Progenitor cell of endocrine pancreas (in vitro differentiated cells): ENCODE results near the gene BLTP3B. TPM values are rescaled to one million over a fixed set of nuclear protein-coding genes. Genes with fewer than 3 reads are reported as not detected.
A peak's percentile ranks its signal among the peaks of the same experiment; 100 is the strongest.

Experiments
- DNase-seq: peaks from one replicate; pipeline ENCODE4 v3.0.0; 2021; ENCODE audit warnings: low spot score; ENCODE audit not compliant: unreplicated experiment
- H3K27ac Mint-ChIP-seq: 2 replicates; pipeline ENCODE4 v1.8.0; 2021; ENCODE audit warnings: mild to moderate bottlenecking, moderate library complexity, mixed read lengths
- H3K27me3 Mint-ChIP-seq: 2 replicates; pipeline ENCODE4 v1.8.0; 2021; ENCODE audit warnings: mixed read lengths
- H3K36me3 Mint-ChIP-seq: 2 replicates; pipeline ENCODE4 v1.8.0; 2022; ENCODE audit warnings: mixed read lengths; ENCODE audit not compliant: insufficient read depth
- H3K4me1 Mint-ChIP-seq: 2 replicates; pipeline ENCODE4 v1.8.0; 2021; ENCODE audit warnings: low read depth, mixed read lengths
- H3K4me3 Mint-ChIP-seq: 2 replicates; pipeline ENCODE4 v1.8.0; 2021; ENCODE audit warnings: low read depth, mild to moderate bottlenecking, moderate library complexity, mixed read lengths
- H3K9me3 Mint-ChIP-seq: 2 replicates; pipeline ENCODE4 v1.8.0; 2021; ENCODE audit warnings: low read depth, mixed read lengths
- total RNA-seq: library from RNA; stranded (reverse); gene quantifications from 2 replicates; pipeline ENCODE4 v1.2.1, GENCODE V29; 2021
- TF ChIP-seq, protein P1 (sequence below): fragments of 200-600 bp; sonication (generic); IDR thresholded peaks from one replicate; pipeline ENCODE4 v1.5.0; 2021; ENCODE audit warnings: antibody characterized with exemption, mild to moderate bottlenecking; ENCODE audit not compliant: unreplicated experiment

The BLTP3B gene
- total RNA-seq, 1 donor from 2014 or later: 23.6 TPM

DNA sequence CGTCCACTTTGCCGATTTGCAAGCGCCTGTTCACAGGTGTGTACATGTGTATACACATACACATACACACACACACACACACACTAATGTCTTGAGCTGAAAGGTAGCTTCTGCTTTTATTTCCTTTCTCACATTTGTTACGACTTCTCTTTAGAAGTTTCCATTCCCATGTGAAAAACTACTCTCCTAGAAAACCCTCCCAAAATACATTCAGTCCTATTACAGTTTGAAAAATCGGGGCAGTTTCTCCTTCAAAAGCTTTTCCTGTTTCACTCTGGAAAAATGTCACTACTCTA lies 3.9 kb downstream of the BLTP3B start:
- no peaks in the 10 kb centered on the region for H3K36me3 Mint-ChIP-seq
- no peak overlapping the region for H3K27ac Mint-ChIP-seq
- H3K4me3 Mint-ChIP-seq: no peak overlapping the region
- H3K9me3 Mint-ChIP-seq: peaks cover 3% of the 10 kb centered on the region
- TF ChIP-seq, protein P1, sequence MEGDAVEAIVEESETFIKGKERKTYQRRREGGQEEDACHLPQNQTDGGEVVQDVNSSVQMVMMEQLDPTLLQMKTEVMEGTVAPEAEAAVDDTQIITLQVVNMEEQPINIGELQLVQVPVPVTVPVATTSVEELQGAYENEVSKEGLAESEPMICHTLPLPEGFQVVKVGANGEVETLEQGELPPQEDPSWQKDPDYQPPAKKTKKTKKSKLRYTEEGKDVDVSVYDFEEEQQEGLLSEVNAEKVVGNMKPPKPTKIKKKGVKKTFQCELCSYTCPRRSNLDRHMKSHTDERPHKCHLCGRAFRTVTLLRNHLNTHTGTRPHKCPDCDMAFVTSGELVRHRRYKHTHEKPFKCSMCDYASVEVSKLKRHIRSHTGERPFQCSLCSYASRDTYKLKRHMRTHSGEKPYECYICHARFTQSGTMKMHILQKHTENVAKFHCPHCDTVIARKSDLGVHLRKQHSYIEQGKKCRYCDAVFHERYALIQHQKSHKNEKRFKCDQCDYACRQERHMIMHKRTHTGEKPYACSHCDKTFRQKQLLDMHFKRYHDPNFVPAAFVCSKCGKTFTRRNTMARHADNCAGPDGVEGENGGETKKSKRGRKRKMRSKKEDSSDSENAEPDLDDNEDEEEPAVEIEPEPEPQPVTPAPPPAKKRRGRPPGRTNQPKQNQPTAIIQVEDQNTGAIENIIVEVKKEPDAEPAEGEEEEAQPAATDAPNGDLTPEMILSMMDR: no peak
- peaks cover 19% of the 10 kb centered on the region for H3K4me1 Mint-ChIP-seq
- DNase-seq: no peak
- no peaks in the 10 kb centered on the region for H3K27me3 Mint-ChIP-seq

DNA sequence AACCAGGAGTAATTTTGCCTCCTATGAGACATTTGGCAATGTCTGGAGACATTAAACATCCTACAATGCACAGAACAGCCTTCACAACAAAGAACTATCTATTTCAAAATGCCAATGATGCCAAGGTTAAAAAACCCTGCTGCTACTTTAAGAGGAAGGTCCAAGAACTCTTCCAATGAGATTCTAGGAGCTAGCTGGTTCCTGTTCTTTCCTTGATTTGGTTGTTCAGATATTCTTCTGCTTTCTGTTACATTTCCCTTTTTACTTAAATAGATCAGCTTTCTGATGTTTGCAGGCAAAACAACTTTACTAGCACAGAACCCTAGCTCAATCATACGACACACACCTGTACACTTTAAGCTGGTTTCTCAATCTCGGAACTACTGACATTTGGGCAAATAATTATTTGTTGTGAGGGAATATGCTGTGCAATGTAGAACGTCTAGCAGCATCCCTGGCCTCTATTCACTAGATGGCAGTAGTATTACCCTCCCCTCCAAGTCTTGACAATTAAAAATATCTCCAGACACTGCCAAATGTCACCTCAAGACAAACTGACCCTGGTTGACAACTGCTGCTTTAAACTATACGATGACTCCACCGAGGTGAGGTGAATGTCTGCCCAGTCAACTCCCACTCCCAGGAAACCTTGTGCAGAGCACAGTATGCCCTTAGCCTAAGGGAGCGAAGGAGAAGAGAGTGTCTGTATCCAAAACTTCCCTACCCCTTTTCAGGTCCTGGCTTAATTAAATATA lies 4.4 kb downstream of the BLTP3B start:
- Mint-ChIP-seq H3K4me1 (peaks cover 19% of the 10 kb centered on the region), H3K27me3 (no peaks in the 10 kb centered on the region), H3K27ac (no peak overlapping the region), H3K4me3 (no peak overlapping the region), H3K9me3 (peaks cover 6% of the 10 kb centered on the region), H3K36me3 (peaks cover 1% of the 10 kb centered on the region)
- no peak for DNase-seq
- TF ChIP-seq, protein P1: peak; percentile 18

- TF ChIP-seq, protein P1: no peak
- Mint-ChIP-seq H3K4me1 (peaks cover 12% of the 10 kb centered on the region), H3K9me3 (peaks cover 12% of the 10 kb centered on the region)
Measured at GRCh38 chr12:100133200-100133599, 9.5 kb downstream of the BLTP3B start.

GRCh38 chr12:100128512-100128908 lies 14.2 kb downstream of the BLTP3B start:
- Mint-ChIP-seq H3K4me3 (no peak overlapping the region), H3K4me1 (peaks cover 14% of the 10 kb centered on the region), H3K27me3 (no peaks in the 10 kb centered on the region), H3K27ac (no peak overlapping the region), H3K9me3 (peaks cover 8% of the 10 kb centered on the region), H3K36me3 (peaks cover 8% of the 10 kb centered on the region)
- no peak for DNase-seq
- TF ChIP-seq, protein P1: peak; percentile 27

More at GRCh38 chr12:100133200-100133599, 9.5 kb downstream of the BLTP3B start:
- DNase-seq: no peak
- Mint-ChIP-seq H3K36me3 (peaks cover 6% of the 10 kb centered on the region), H3K4me3 (no peak overlapping the region), H3K27ac (no peak overlapping the region), H3K27me3 (no peaks in the 10 kb centered on the region)

DNA sequence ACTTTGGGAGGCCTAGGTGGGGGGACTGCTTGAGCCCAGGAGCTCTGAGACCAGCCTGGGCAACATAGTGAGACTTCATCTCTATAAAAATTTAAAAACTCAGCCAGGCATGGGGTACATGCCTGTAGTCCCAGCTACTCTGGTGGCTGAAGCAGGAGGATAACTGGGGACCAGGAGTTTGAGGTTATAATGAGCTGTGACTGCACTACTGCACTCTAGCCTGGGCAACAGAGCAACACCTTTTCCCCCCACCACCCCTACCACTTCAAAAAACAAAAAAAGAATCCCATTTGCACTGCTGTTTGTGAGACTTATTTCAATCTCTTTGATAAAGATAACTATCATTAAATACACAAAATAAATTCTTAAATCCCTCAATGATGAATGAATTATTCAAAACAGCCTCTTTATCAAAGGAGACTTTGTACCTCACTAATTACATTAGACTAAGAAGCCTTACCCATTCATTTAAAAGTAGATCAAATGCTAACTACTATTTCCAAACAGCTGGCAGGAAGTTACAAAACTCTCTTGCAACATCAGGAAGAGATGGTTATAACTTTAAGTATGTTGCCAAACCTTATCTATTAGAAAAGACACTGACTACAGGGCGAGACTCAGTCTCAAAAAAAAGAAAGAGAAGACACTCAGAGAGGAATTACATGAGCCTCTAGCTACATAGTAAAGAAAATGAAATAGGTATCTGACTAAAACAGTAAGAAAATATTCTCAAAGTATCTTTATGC lies 14.7 kb downstream of the BLTP3B start:
- H3K27me3 Mint-ChIP-seq: no peaks in the 10 kb centered on the region
- no peak for DNase-seq
- no peak overlapping the region for H3K27ac Mint-ChIP-seq
- TF ChIP-seq, protein P1: no peak
- H3K36me3 Mint-ChIP-seq: peaks cover 6% of the 10 kb centered on the region
- H3K9me3 Mint-ChIP-seq: peaks cover 4% of the 10 kb centered on the region
- no peak overlapping the region for H3K4me3 Mint-ChIP-seq
- peaks cover 12% of the 10 kb centered on the region for H3K4me1 Mint-ChIP-seq
